Activated T-cell treated with anti-CD3 and anti-CD28 coated beads, Interleukin-2, amount 50 U/mL, for 72 hours (primary cell): ENCODE results near the gene SETD9. TPM values are rescaled to one million over a fixed set of nuclear protein-coding genes. Genes with fewer than 3 reads are reported as not detected.

Experiments
- ATAC-seq, 2 donors: fragments of 150-1000 bp; cut with Tn5 transposase; replicated peaks in 1 of 2; 2 replicates each; pipeline ENCODE4 v1.10.0; 2021; ENCODE audit warnings: moderate library complexity in 2 of 2, mild to moderate bottlenecking in 1 of 2
- DNase-seq, 2 donors: peaks; one replicate each; pipeline ENCODE4 v3.0.0; 2021 to 2022; ENCODE audit warnings: mixed read lengths in 1 of 2
- H3K27ac Mint-ChIP-seq: one replicate; pipeline ENCODE4 v1.8.0; 2022; ENCODE audit warnings: mild to moderate bottlenecking, moderate library complexity, mixed read lengths
- H3K27me3 Mint-ChIP-seq: one replicate; pipeline ENCODE4 v1.8.0; 2022; ENCODE audit warnings: low read depth, mixed read lengths
- H3K36me3 Mint-ChIP-seq, 2 donors: one replicate each; pipeline ENCODE4 v1.8.0; 2022; ENCODE audit warnings: mixed read lengths in 2 of 2, mild to moderate bottlenecking in 1 of 2; ENCODE audit not compliant: insufficient read depth in 2 of 2
- H3K4me1 Mint-ChIP-seq: one replicate; pipeline ENCODE4 v1.8.0; 2022; ENCODE audit warnings: low read depth, mixed read lengths
- H3K4me3 Mint-ChIP-seq, 2 donors: one replicate each; pipeline ENCODE4 v1.8.0; 2022; ENCODE audit warnings: mild to moderate bottlenecking in 2 of 2, mixed read lengths in 2 of 2, moderate library complexity in 2 of 2
- H3K9me3 Mint-ChIP-seq, 2 donors: one replicate each; pipeline ENCODE4 v1.8.0; 2022; ENCODE audit warnings: mixed read lengths in 2 of 2
- total RNA-seq, 2 donors: library from RNA; stranded (reverse); gene quantifications; one replicate each; pipeline ENCODE4 v1.2.3, GENCODE V29; 2022

SETD9 gene
- total RNA-seq, 2 donors from 2014 or later: 8.1 to 9.3 TPM

GRCh38 chr5:56951126-56951945 lies 41.9 kb downstream of the SETD9 start:
- peak overlapping the region; percentile 87 for H3K27ac Mint-ChIP-seq
- H3K36me3 Mint-ChIP-seq: peaks cover 4 to 15% of the 10 kb centered on the region in 2 donors
- ATAC-seq (peak; percentile 54 to 55), DNase-seq (peak; percentile 34 to 39)
- H3K4me1 Mint-ChIP-seq: peaks cover 27% of the 10 kb centered on the region
- H3K9me3 Mint-ChIP-seq: no peaks in the 10 kb centered on the region
- peak overlapping the region; percentile 96 to 97 for H3K4me3 Mint-ChIP-seq
- H3K27me3 Mint-ChIP-seq: peaks cover 32% of the 10 kb centered on the region

GRCh38 chr5:56951946-56952691 lies 42.7 kb downstream of the SETD9 start, which contains the start of gene MIER3:
TSS of gene MIER3 (minus strand) at chr5:56952123. CDS start at chr5:56952102, 21 bp downstream.
- H3K36me3 Mint-ChIP-seq: peaks cover 4 to 13% of the 10 kb centered on the region in 2 donors

GRCh38 chr5:56954262-56954661 lies 44.9 kb downstream of the SETD9 start:
- Mint-ChIP-seq H3K4me3 (no peak overlapping the region), H3K27me3 (peaks cover 40% of the 10 kb centered on the region)

More at GRCh38 chr5:56951946-56952691, 42.7 kb downstream of the SETD9 start, which contains the start of gene MIER3:
- Mint-ChIP-seq H3K4me1 (peaks cover 27% of the 10 kb centered on the region), H3K4me3 (peak within 1 kb of the TSS; percentile 96 to 97), H3K9me3 (no peaks in the 10 kb centered on the region), H3K27me3 (peaks cover 32% of the 10 kb centered on the region), H3K27ac (peak within 1 kb of the TSS; percentile 87)
- peak; percentile 87 to 88 for DNase-seq
- peak; percentile 97 to 98 for ATAC-seq

GRCh38 chr5:56958595-56958994 lies 49.2 kb downstream of the SETD9 start:
- no peaks in the 10 kb centered on the region for H3K4me1 Mint-ChIP-seq
- no peaks in the 10 kb centered on the region for H3K36me3 Mint-ChIP-seq
- ATAC-seq (no peak), DNase-seq (no peak)
- peaks cover 46% of the 10 kb centered on the region for H3K27me3 Mint-ChIP-seq
- H3K9me3 Mint-ChIP-seq: no peaks in the 10 kb centered on the region
- no peak overlapping the region for H3K27ac Mint-ChIP-seq
- H3K4me3 Mint-ChIP-seq: no peak overlapping the region

More at GRCh38 chr5:56954262-56954661, 44.9 kb downstream of the SETD9 start:
- no peaks in the 10 kb centered on the region for H3K9me3 Mint-ChIP-seq
- peaks cover 23% of the 10 kb centered on the region for H3K4me1 Mint-ChIP-seq
- no peak for ATAC-seq
- no peak overlapping the region for H3K27ac Mint-ChIP-seq
- H3K36me3 Mint-ChIP-seq: peaks cover 4 to 7% of the 10 kb centered on the region in 2 donors
- no peak for DNase-seq

- Mint-ChIP-seq H3K9me3 (no peaks in the 10 kb centered on the region), H3K4me3 (no peak overlapping the region), H3K27me3 (peaks cover 41% of the 10 kb centered on the region), H3K4me1 (no peaks in the 10 kb centered on the region), H3K27ac (no peak overlapping the region), H3K36me3 (no peaks in the 10 kb centered on the region)
- ATAC-seq (no peak), DNase-seq (no peak)
Observed at GRCh38 chr5:56959326-56959725, 49.9 kb downstream of the SETD9 start.

GRCh38 chr5:56961746-56962145 lies 52.4 kb downstream of the SETD9 start:
- Mint-ChIP-seq H3K36me3 (no peaks in the 10 kb centered on the region), H3K4me3 (no peak overlapping the region), H3K27ac (no peak overlapping the region), H3K27me3 (peaks cover 27% of the 10 kb centered on the region), H3K4me1 (no peaks in the 10 kb centered on the region), H3K9me3 (no peaks in the 10 kb centered on the region)
- no peak for ATAC-seq
- no peak for DNase-seq

- Mint-ChIP-seq H3K4me3 (no peak overlapping the region), H3K36me3 (no peaks in the 10 kb centered on the region), H3K9me3 (no peaks in the 10 kb centered on the region), H3K27ac (no peak overlapping the region), H3K4me1 (no peaks in the 10 kb centered on the region), H3K27me3 (peaks cover 30% of the 10 kb centered on the region)
- ATAC-seq (no peak), DNase-seq (no peak)
Observed at GRCh38 chr5:56962286-56962685, 52.9 kb downstream of the SETD9 start.

GRCh38 chr5:56963246-56963645 lies 53.9 kb downstream of the SETD9 start:
- DNase-seq (no peak), ATAC-seq (no peak)
- no peaks in the 10 kb centered on the region for H3K36me3 Mint-ChIP-seq
- no peaks in the 10 kb centered on the region for H3K4me1 Mint-ChIP-seq
- H3K27me3 Mint-ChIP-seq: peaks cover 25% of the 10 kb centered on the region
- no peak overlapping the region for H3K4me3 Mint-ChIP-seq
- no peak overlapping the region for H3K27ac Mint-ChIP-seq
- H3K9me3 Mint-ChIP-seq: no peaks in the 10 kb centered on the region

GRCh38 chr5:56964173-56964572 lies 54.8 kb downstream of the SETD9 start:
- no peak overlapping the region for H3K27ac Mint-ChIP-seq
- no peak for ATAC-seq
- no peaks in the 10 kb centered on the region for H3K4me1 Mint-ChIP-seq
- no peaks in the 10 kb centered on the region for H3K36me3 Mint-ChIP-seq
- peaks cover 25% of the 10 kb centered on the region for H3K27me3 Mint-ChIP-seq
- DNase-seq: no peak
- no peaks in the 10 kb centered on the region for H3K9me3 Mint-ChIP-seq
- no peak overlapping the region for H3K4me3 Mint-ChIP-seq

Other genes starting within 250 kb of the SETD9 start
- 10 to 100 TPM; 21.4 to 21.8 TPM for gene MAP3K1, start 94.0 kb upstream of the SETD9 start, total RNA-seq
- 10 to 100 TPM; 19.5 to 22.2 TPM for gene MIER3, start 42.5 kb downstream of the SETD9 start, total RNA-seq